Measurements from ENCODE around the gene LCN9. TPM values are rescaled to one million over a fixed set of nuclear protein-coding genes. Genes with fewer than 3 reads are reported as not detected.
A peak's percentile ranks its signal among the peaks of the same experiment; 100 is the strongest.

Gene LCN9
- total and polyA plus RNA-seq, 2 donors = not detected

DNA sequence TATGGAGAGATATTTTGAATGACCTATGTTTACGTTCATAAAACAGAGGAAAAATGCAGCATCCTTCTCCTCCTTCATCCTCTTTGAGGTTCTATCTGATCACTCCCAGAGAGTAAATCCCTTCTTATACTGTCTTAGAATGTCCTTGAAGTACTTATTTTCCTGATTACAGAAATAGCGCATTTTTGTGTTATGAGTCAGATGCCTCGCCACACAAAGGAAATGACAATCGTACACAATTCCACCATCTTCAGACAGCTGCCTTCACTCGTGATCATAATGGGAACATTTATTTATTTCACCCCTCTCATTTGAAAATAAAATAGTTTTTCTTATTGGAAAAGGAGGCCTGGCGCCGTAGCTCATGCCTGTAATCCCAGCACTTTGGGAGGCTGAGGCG lies 21.4 kb upstream of the LCN9 start:
- Histone ChIP-seq H3K4me1 (ENCODE audit: control insufficient read depth in 2 of 2, insufficient read depth in 2 of 2, low read length in 2 of 2) (no peaks in the 10 kb centered on the region), H3K27ac (ENCODE audit: low read depth in 1 of 2, low read length in 1 of 2) (no peak overlapping the region), H3K27me3 (ENCODE audit: control insufficient read depth in 2 of 2, insufficient read depth in 1 of 2, low read length in 1 of 2) (no peaks in the 10 kb centered on the region), H3K4me3 (ENCODE audit: low read length in 2 of 2) (no peak overlapping the region), H3K36me3 (ENCODE audit: control insufficient read depth in 2 of 2, insufficient read depth in 2 of 2, low read length in 1 of 2) (no peaks in the 10 kb centered on the region), H3K9me3 (ENCODE audit: control insufficient read depth in 2 of 2, insufficient read depth in 1 of 2, low read length in 1 of 2) (peaks cover 0 to 2% of the 10 kb centered on the region in 2 donors)
- 89% methylated on average over 8 of the region's 8 CpGs for WGBS
- no peak for DNase-seq (ENCODE audit: low read depth in 6 of 9, low spot score in 9 of 9)

DNA sequence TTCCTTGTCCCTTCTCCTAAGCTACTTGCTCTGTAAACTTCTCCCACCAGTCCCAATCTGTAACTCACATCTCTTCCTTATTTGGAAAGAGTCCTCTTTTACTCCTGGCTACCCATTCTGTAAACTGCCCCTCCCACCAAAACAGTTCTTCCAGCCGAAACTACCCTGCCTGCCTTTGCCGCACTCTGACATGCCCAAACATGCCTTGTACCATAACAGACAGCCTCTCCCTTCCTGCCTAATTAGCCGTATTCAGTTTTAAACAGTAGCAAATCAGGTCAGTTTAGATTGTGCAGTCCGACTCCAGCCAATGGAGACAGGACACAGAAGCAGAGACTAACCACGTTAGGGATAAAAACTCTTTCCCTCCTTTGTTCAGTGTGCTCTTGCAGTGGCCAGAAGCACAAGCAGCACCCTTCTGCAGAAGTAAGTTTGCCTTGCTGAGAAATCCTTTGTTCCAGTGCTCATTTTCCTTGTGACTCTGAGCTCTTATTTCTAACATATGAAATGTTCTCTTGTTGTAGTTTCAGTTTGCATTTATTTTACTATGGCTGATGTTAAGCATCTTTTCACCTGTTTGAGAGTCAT lies 18.4 kb upstream of the LCN9 start:
- 88% methylated on average over 5 of the region's 5 CpGs for WGBS
- no peaks in the 10 kb centered on the region for H3K4me1 ChIP-seq (ENCODE audit: control insufficient read depth in 2 of 2, insufficient read depth in 2 of 2, low read length in 2 of 2)
- H3K4me3 ChIP-seq (ENCODE audit: low read length in 2 of 2) = no peak overlapping the region
- DNase-seq (ENCODE audit: low read depth in 6 of 9, low spot score in 9 of 9) = no peak
- no peaks in the 10 kb centered on the region for H3K27me3 ChIP-seq (ENCODE audit: control insufficient read depth in 2 of 2, insufficient read depth in 1 of 2, low read length in 1 of 2)
- H3K36me3 ChIP-seq (ENCODE audit: control insufficient read depth in 2 of 2, insufficient read depth in 2 of 2, low read length in 1 of 2) = no peaks in the 10 kb centered on the region
- no peak overlapping the region for H3K27ac ChIP-seq (ENCODE audit: low read depth in 1 of 2, low read length in 1 of 2)
- peaks cover 5 to 11% of the 10 kb centered on the region in 2 donors for H3K9me3 ChIP-seq (ENCODE audit: control insufficient read depth in 2 of 2, insufficient read depth in 1 of 2, low read length in 1 of 2)

- no peak overlapping the region for H3K27ac ChIP-seq (ENCODE audit: low read depth in 1 of 2, low read length in 1 of 2)
- no peaks in the 10 kb centered on the region for H3K4me1 ChIP-seq (ENCODE audit: control insufficient read depth in 2 of 2, insufficient read depth in 2 of 2, low read length in 2 of 2)
- 93% methylated on average over 4 of the region's 4 CpGs for WGBS
- no peaks in the 10 kb centered on the region for H3K27me3 ChIP-seq (ENCODE audit: control insufficient read depth in 2 of 2, insufficient read depth in 1 of 2, low read length in 1 of 2)
- no peak for DNase-seq (ENCODE audit: low read depth in 6 of 9, low spot score in 9 of 9)
- peaks cover 6 to 11% of the 10 kb centered on the region in 2 donors for H3K9me3 ChIP-seq (ENCODE audit: control insufficient read depth in 2 of 2, insufficient read depth in 1 of 2, low read length in 1 of 2)
- no peaks in the 10 kb centered on the region for H3K36me3 ChIP-seq (ENCODE audit: control insufficient read depth in 2 of 2, insufficient read depth in 2 of 2, low read length in 1 of 2)
- no peak overlapping the region for H3K4me3 ChIP-seq (ENCODE audit: low read length in 2 of 2)
Measured at GRCh38 chr9:135647884-135648283, 15.2 kb upstream of the LCN9 start.

- H3K4me3 ChIP-seq (ENCODE audit: low read length in 2 of 2) = no peak overlapping the region
- no peaks in the 10 kb centered on the region for H3K27me3 ChIP-seq (ENCODE audit: control insufficient read depth in 2 of 2, insufficient read depth in 1 of 2, low read length in 1 of 2)
- peaks cover 6 to 11% of the 10 kb centered on the region in 2 donors for H3K9me3 ChIP-seq (ENCODE audit: control insufficient read depth in 2 of 2, insufficient read depth in 1 of 2, low read length in 1 of 2)
- no peaks in the 10 kb centered on the region for H3K4me1 ChIP-seq (ENCODE audit: control insufficient read depth in 2 of 2, insufficient read depth in 2 of 2, low read length in 2 of 2)
- 86% methylated on average over 10 of the region's 10 CpGs for WGBS
- no peak for DNase-seq (ENCODE audit: low read depth in 6 of 9, low spot score in 9 of 9)
- no peaks in the 10 kb centered on the region for H3K36me3 ChIP-seq (ENCODE audit: control insufficient read depth in 2 of 2, insufficient read depth in 2 of 2, low read length in 1 of 2)
- peak overlapping the region in 1 of 2 donors; percentile 5 for H3K27ac ChIP-seq (ENCODE audit: low read depth in 1 of 2, low read length in 1 of 2)
Measured at GRCh38 chr9:135648494-135649410, 14.4 kb upstream of the LCN9 start.

- H3K27me3 ChIP-seq (ENCODE audit: control insufficient read depth in 2 of 2, insufficient read depth in 1 of 2, low read length in 1 of 2) = no peaks in the 10 kb centered on the region
- DNase-seq (ENCODE audit: low read depth in 6 of 9, low spot score in 9 of 9) = no peak
- H3K4me1 ChIP-seq (ENCODE audit: control insufficient read depth in 2 of 2, insufficient read depth in 2 of 2, low read length in 2 of 2) = no peaks in the 10 kb centered on the region
- peak overlapping the region in 1 of 2 donors; percentile 5 for H3K27ac ChIP-seq (ENCODE audit: low read depth in 1 of 2, low read length in 1 of 2)
- WGBS = 75% methylated on average over 2 of the region's 2 CpGs
- H3K4me3 ChIP-seq (ENCODE audit: low read length in 2 of 2) = no peak overlapping the region
- no peaks in the 10 kb centered on the region for H3K36me3 ChIP-seq (ENCODE audit: control insufficient read depth in 2 of 2, insufficient read depth in 2 of 2, low read length in 1 of 2)
- H3K9me3 ChIP-seq (ENCODE audit: control insufficient read depth in 2 of 2, insufficient read depth in 1 of 2, low read length in 1 of 2) = peaks cover 6 to 11% of the 10 kb centered on the region in 2 donors
Measured at GRCh38 chr9:135649508-135649907, 13.6 kb upstream of the LCN9 start.

- Histone ChIP-seq H3K4me3 (ENCODE audit: low read length in 2 of 2) (no peak overlapping the region), H3K9me3 (ENCODE audit: control insufficient read depth in 2 of 2, insufficient read depth in 1 of 2, low read length in 1 of 2) (peaks cover 4 to 11% of the 10 kb centered on the region in 2 donors), H3K27ac (ENCODE audit: low read depth in 1 of 2, low read length in 1 of 2) (no peak overlapping the region), H3K27me3 (ENCODE audit: control insufficient read depth in 2 of 2, insufficient read depth in 1 of 2, low read length in 1 of 2) (no peaks in the 10 kb centered on the region), H3K4me1 (ENCODE audit: control insufficient read depth in 2 of 2, insufficient read depth in 2 of 2, low read length in 2 of 2) (no peaks in the 10 kb centered on the region), H3K36me3 (ENCODE audit: control insufficient read depth in 2 of 2, insufficient read depth in 2 of 2, low read length in 1 of 2) (no peaks in the 10 kb centered on the region)
- WGBS = 95% methylated on average over 17 of the region's 17 CpGs
- no peak for DNase-seq (ENCODE audit: low read depth in 6 of 9, low spot score in 9 of 9)
Measured at GRCh38 chr9:135650408-135650807, 12.7 kb upstream of the LCN9 start.

- no peak overlapping the region for H3K27ac ChIP-seq (ENCODE audit: low read depth in 1 of 2, low read length in 1 of 2)
- no peak overlapping the region for H3K4me3 ChIP-seq (ENCODE audit: low read length in 2 of 2)
- no peaks in the 10 kb centered on the region for H3K27me3 ChIP-seq (ENCODE audit: control insufficient read depth in 2 of 2, insufficient read depth in 1 of 2, low read length in 1 of 2)
- no peaks in the 10 kb centered on the region for H3K36me3 ChIP-seq (ENCODE audit: control insufficient read depth in 2 of 2, insufficient read depth in 2 of 2, low read length in 1 of 2)
- peaks cover 0 to 1% of the 10 kb centered on the region in 2 donors for H3K9me3 ChIP-seq (ENCODE audit: control insufficient read depth in 2 of 2, insufficient read depth in 1 of 2, low read length in 1 of 2)
- no peak for DNase-seq (ENCODE audit: low read depth in 6 of 9, low spot score in 9 of 9)
- no peaks in the 10 kb centered on the region for H3K4me1 ChIP-seq (ENCODE audit: control insufficient read depth in 2 of 2, insufficient read depth in 2 of 2, low read length in 2 of 2)
- WGBS = 92% methylated on average over 8 of the region's 8 CpGs
Measured at GRCh38 chr9:135655317-135655716, 7.8 kb upstream of the LCN9 start.

- no peaks in the 10 kb centered on the region for H3K36me3 ChIP-seq (ENCODE audit: control insufficient read depth in 2 of 2, insufficient read depth in 2 of 2, low read length in 1 of 2)
- H3K4me3 ChIP-seq (ENCODE audit: low read length in 2 of 2) = no peak overlapping the region
- no peaks in the 10 kb centered on the region for H3K4me1 ChIP-seq (ENCODE audit: control insufficient read depth in 2 of 2, insufficient read depth in 2 of 2, low read length in 2 of 2)
- H3K27me3 ChIP-seq (ENCODE audit: control insufficient read depth in 2 of 2, insufficient read depth in 1 of 2, low read length in 1 of 2) = no peaks in the 10 kb centered on the region
- DNase-seq (ENCODE audit: low read depth in 6 of 9, low spot score in 9 of 9) = no peak
- no peaks in the 10 kb centered on the region for H3K9me3 ChIP-seq (ENCODE audit: control insufficient read depth in 2 of 2, insufficient read depth in 1 of 2, low read length in 1 of 2)
- H3K27ac ChIP-seq (ENCODE audit: low read depth in 1 of 2, low read length in 1 of 2) = no peak overlapping the region
- 91% methylated on average over 15 of the region's 15 CpGs for WGBS
Measured at GRCh38 chr9:135657416-135657815, 5.7 kb upstream of the LCN9 start.

DNA sequence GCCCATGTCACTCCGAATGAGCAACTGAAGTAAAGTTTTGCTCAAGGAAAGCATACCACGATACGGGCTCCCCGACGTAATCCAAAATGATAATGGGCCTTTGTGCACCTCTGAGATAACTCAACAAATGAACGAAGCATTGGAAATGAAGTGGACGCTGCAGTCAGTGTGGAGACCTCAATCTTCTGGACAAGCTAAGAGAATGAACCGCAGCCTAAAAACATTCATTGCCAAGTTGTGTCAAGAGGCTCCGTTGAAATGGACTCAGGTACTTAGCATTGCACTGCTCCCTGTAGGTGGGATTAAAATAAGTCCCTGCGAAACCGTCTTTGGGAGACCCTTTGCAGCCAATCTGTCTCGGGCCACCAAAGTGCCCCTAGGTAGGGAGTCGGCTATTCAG lies 3.9 kb upstream of the LCN9 start:
- Histone ChIP-seq H3K27me3 (ENCODE audit: control insufficient read depth in 2 of 2, insufficient read depth in 1 of 2, low read length in 1 of 2) (no peaks in the 10 kb centered on the region), H3K27ac (ENCODE audit: low read depth in 1 of 2, low read length in 1 of 2) (no peak overlapping the region), H3K36me3 (ENCODE audit: control insufficient read depth in 2 of 2, insufficient read depth in 2 of 2, low read length in 1 of 2) (no peaks in the 10 kb centered on the region), H3K4me1 (ENCODE audit: control insufficient read depth in 2 of 2, insufficient read depth in 2 of 2, low read length in 2 of 2) (no peaks in the 10 kb centered on the region), H3K4me3 (ENCODE audit: low read length in 2 of 2) (no peak overlapping the region), H3K9me3 (ENCODE audit: control insufficient read depth in 2 of 2, insufficient read depth in 1 of 2, low read length in 1 of 2) (no peaks in the 10 kb centered on the region)
- DNase-seq (ENCODE audit: low read depth in 6 of 9, low spot score in 9 of 9) = no peak
- WGBS = 92% methylated on average over 13 of the region's 13 CpGs
